HepG2 (cell line): ENCODE measurements around the gene BCL2L11. TPM values are rescaled to one million over a fixed set of nuclear protein-coding genes. Genes with fewer than 3 reads are reported as not detected.

ENCODE experiments used
- CENPT ChIP-seq: sonication (generic); formaldehyde crosslinking; IDR thresholded peaks from 2 replicates; pipeline ENCODE4 v1.8.0; 2022; ENCODE audit warnings: low read depth, mild to moderate bottlenecking, moderate library complexity, missing genetic modification reagents
- CREM ChIP-seq, 2 experiments: sonication (generic) in 1 of 2; formaldehyde crosslinking in 1 of 2; IDR thresholded peaks; 2 replicates each; pipeline versions ENCODE4 v1.4.0 to v1.6.1; 2016 to 2020; ENCODE audit warnings: antibody characterized with exemption in 1 of 2, mild to moderate bottlenecking in 1 of 2, missing genetic modification reagents in 1 of 2
- FIP1L1 ChIP-seq: fragments of 200-400 bp; formaldehyde crosslinking; IDR thresholded peaks from 2 replicates; pipeline ENCODE4 v1.6.1; 2018; ENCODE audit warnings: low read depth, mild to moderate bottlenecking, low read length, moderate library complexity, borderline replicate concordance; ENCODE audit not compliant: insufficient read depth
- GATAD1 ChIP-seq: IDR thresholded peaks from 2 replicates; pipeline ENCODE4 v1.6.1; 2016; ENCODE audit warnings: missing genetic modification reagents, missing compliant biosample characterization
- HNRNPL ChIP-seq: fragments of 200-400 bp; formaldehyde crosslinking; IDR thresholded peaks from 2 replicates; pipeline ENCODE4 v1.6.1; 2017; ENCODE audit warnings: mild to moderate bottlenecking, low read depth, low read length
- NCOA5 ChIP-seq: sonication (generic); formaldehyde crosslinking; IDR thresholded peaks from 2 replicates; pipeline ENCODE4 v1.4.0; 2020; ENCODE audit warnings: missing genetic modification reagents
- PRDM10 ChIP-seq: sonication (generic); formaldehyde crosslinking; IDR thresholded peaks from 2 replicates; pipeline ENCODE4 v1.4.0; 2020; ENCODE audit warnings: low read depth, missing genetic modification reagents
- REL ChIP-seq: sonication (generic); formaldehyde crosslinking; conservative IDR thresholded peaks from 2 replicates; pipeline ENCODE4 v1.8.0; 2022; ENCODE audit warnings: mild to moderate bottlenecking, missing genetic modification reagents, moderate library complexity
- SP1 ChIP-seq, 2 experiments: fragments of 450-650 bp in 1 of 2; sonication (generic) in 1 of 2; formaldehyde crosslinking in 1 of 2; IDR thresholded peaks; 2 replicates each; pipeline versions ENCODE4 v1.4.0 to v1.6.1; 2016 to 2020; ENCODE audit warnings: missing genetic modification reagents in 1 of 2
- TAF1 ChIP-seq: sonication (generic); formaldehyde crosslinking; IDR thresholded peaks from 2 replicates; pipeline ENCODE4 v1.4.0; 2020; ENCODE audit warnings: missing genetic modification reagents
- ZNF512B ChIP-seq: sonication (generic); formaldehyde crosslinking; IDR thresholded peaks from 2 replicates; pipeline ENCODE4 v1.5.1; 2020; ENCODE audit warnings: missing genetic modification reagents, mild to moderate bottlenecking, borderline replicate concordance
- ZNF572 ChIP-seq: sonication (generic); formaldehyde crosslinking; IDR thresholded peaks from 2 replicates; pipeline ENCODE4 v1.5.1; 2020; ENCODE audit warnings: mild to moderate bottlenecking, missing genetic modification reagents
- ZNF792 ChIP-seq: IDR thresholded peaks from 2 replicates; pipeline ENCODE4 v1.6.1; 2016
- polyA plus RNA-seq, 8 experiments: library from polyadenylated mRNA; depleted of rRNA in 3 of 8; stranded (reverse) in 7 of 8; unstranded in 1 of 8; fragments of >200 nt; fragmentation: Illumina TruSeq in 4 of 8; extraction: Trizol in 4 of 8; gene quantifications; 2 replicates each; pipeline versions ENCODE4 v1.2.1 to v1.2.3, GENCODE V29; 2011 to 2016; ENCODE audit warnings: low read depth in 4 of 8, missing spikeins in 1 of 8, mixed read lengths in 1 of 8; ENCODE audit not compliant: insufficient read depth in 1 of 8
- total RNA-seq, 5 experiments: library from RNA; depleted of rRNA; stranded (reverse); fragments of >200 nt; fragmentation: Illumina TruSeq; extraction: Trizol; gene quantifications; 2 replicates each; pipeline ENCODE4 v1.2.3, GENCODE V29; 2016; ENCODE audit warnings: low read depth in 1 of 5
- TF ChIP-seq, protein P1 (sequence below): sonication (generic); formaldehyde crosslinking; IDR thresholded peaks from 2 replicates; pipeline ENCODE4 v1.5.0; 2020; ENCODE audit warnings: mild to moderate bottlenecking, missing genetic modification reagents
- TF ChIP-seq, protein P2 (sequence below): sonication (generic); formaldehyde crosslinking; IDR thresholded peaks from 2 replicates; pipeline ENCODE4 v1.5.1; 2020; ENCODE audit warnings: missing genetic modification reagents, mild to moderate bottlenecking, borderline replicate concordance

The BCL2L11 gene
- total and polyA plus RNA-seq, 2 of the 13 experiments (the other 11 are each of a cell fraction or from before 2014, with no cell fraction given), result 6.1 to 9.7 TPM

GRCh38 chr2:111178730-111179405 lies 58.2 kb downstream of the BCL2L11 start (continued):
- TF ChIP-seq ZNF512B (CRISPR knock-in tag), result 0 out of 2 replicates have a peak, but pooled peaks have one; percentile 59
- TF ChIP-seq NCOA5 (CRISPR knock-in tag), result no peak
- no peak for TF ChIP-seq ZNF792 (CRISPR knock-in tag)
- no peak for TF ChIP-seq FIP1L1
- TF ChIP-seq CENPT (CRISPR knock-in tag), result no peak
- 0 out of 2 replicates have a peak, but pooled peaks have one; percentile 25 for TF ChIP-seq PRDM10
- no peak for TF ChIP-seq HNRNPL
- TF ChIP-seq, protein P1, sequence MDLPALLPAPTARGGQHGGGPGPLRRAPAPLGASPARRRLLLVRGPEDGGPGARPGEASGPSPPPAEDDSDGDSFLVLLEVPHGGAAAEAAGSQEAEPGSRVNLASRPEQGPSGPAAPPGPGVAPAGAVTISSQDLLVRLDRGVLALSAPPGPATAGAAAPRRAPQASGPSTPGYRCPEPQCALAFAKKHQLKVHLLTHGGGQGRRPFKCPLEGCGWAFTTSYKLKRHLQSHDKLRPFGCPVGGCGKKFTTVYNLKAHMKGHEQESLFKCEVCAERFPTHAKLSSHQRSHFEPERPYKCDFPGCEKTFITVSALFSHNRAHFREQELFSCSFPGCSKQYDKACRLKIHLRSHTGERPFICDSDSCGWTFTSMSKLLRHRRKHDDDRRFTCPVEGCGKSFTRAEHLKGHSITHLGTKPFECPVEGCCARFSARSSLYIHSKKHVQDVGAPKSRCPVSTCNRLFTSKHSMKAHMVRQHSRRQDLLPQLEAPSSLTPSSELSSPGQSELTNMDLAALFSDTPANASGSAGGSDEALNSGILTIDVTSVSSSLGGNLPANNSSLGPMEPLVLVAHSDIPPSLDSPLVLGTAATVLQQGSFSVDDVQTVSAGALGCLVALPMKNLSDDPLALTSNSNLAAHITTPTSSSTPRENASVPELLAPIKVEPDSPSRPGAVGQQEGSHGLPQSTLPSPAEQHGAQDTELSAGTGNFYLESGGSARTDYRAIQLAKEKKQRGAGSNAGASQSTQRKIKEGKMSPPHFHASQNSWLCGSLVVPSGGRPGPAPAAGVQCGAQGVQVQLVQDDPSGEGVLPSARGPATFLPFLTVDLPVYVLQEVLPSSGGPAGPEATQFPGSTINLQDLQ (CRISPR knock-in tag), result no peak
- TF ChIP-seq GATAD1 (CRISPR knock-in tag), result 0 out of 2 replicates have a peak, but pooled peaks have one; percentile 9
- no peak for TF ChIP-seq SP1 (IDR thresholded peaks at IDR 0.05)
- no peak for TF ChIP-seq SP1 (CRISPR knock-in tag; IDR thresholded peaks at IDR 0.05)
- no peak; the same call in 1 of the 2 replicates for TF ChIP-seq TAF1 (CRISPR knock-in tag)
- TF ChIP-seq, protein P2, sequence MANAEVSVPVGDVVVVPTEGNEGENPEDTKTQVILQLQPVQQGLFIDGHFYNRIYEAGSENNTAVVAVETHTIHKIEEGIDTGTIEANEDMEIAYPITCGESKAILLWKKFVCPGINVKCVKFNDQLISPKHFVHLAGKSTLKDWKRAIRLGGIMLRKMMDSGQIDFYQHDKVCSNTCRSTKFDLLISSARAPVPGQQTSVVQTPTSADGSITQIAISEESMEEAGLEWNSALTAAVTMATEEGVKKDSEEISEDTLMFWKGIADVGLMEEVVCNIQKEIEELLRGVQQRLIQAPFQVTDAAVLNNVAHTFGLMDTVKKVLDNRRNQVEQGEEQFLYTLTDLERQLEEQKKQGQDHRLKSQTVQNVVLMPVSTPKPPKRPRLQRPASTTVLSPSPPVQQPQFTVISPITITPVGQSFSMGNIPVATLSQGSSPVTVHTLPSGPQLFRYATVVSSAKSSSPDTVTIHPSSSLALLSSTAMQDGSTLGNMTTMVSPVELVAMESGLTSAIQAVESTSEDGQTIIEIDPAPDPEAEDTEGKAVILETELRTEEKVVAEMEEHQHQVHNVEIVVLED, result no peak
- TF ChIP-seq ZNF572 (CRISPR knock-in tag), result no peak
- TF ChIP-seq REL (CRISPR knock-in tag), result no peak
- TF ChIP-seq CREM (IDR thresholded peaks at IDR 0.05), result peak; percentile 58
- no peak for TF ChIP-seq CREM (CRISPR knock-in tag; IDR thresholded peaks at IDR 0.05)
